Activated T-cell treated with anti-CD3 and anti-CD28 coated beads, Interleukin-2, amount 50 U/mL, for 24 hours (primary cell): Measurements from ENCODE around the gene ACD.
A peak's percentile ranks its signal among the peaks of the same experiment; 100 is the strongest.

ENCODE experiments used
- DNase-seq: peaks from one replicate; pipeline ENCODE4 v3.0.0-alpha.2; 2020
- H3K27ac Mint-ChIP-seq: 2 replicates; pipeline ENCODE4 v1.8.0; 2020; ENCODE audit warnings: mild to moderate bottlenecking, mixed read lengths
- H3K27me3 Mint-ChIP-seq: 2 replicates; pipeline ENCODE4 v1.8.0; 2020; ENCODE audit warnings: mixed read lengths
- H3K36me3 Mint-ChIP-seq: 2 replicates; pipeline ENCODE4 v1.8.0; 2020; ENCODE audit warnings: low read depth, mixed read lengths
- H3K4me1 Mint-ChIP-seq: 2 replicates; pipeline ENCODE4 v1.8.0; 2020; ENCODE audit warnings: low read depth, mixed read lengths
- H3K4me3 Mint-ChIP-seq: 2 replicates; pipeline ENCODE4 v1.8.0; 2020; ENCODE audit warnings: mild to moderate bottlenecking, moderate library complexity, mixed read lengths
- H3K9me3 Mint-ChIP-seq: 2 replicates; pipeline ENCODE4 v1.8.0; 2020; ENCODE audit warnings: mixed read lengths

ACD gene

DNA sequence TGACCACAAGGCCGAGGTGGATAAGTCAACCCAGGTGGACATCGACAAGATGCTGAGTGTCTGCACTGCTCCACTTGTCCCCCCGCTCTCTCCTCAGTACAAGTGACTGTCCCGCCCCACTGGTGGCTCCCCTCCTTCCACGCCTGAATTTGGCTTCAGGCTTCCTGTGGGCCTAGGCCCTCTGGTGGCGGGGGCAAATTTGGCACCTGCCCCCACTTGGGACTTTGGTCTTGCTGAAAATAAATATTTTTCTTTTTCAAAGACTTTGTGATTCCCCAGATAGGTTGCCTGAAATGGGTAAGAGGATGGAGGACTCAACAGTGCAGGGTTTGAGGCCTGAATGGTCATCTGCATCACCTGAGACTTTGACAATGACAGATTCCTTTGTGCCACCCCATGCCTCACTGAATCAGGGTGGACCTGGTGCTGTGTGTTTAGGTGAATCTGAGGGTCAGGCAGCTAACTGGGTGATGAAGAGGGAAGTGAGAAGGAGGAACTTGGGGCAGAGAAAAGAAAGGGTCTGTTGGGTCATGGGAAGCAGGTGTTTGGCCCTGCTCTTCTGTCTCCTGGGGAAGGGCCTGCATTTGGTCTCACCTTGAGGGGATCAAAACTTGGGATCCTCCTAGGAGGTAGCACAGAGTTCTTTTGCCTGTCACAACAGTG lies 8.6 kb upstream of the ACD start:
- Mint-ChIP-seq H3K9me3 (no peaks in the 10 kb centered on the region), H3K4me3 (no peak overlapping the region), H3K36me3 (peaks cover 8% of the 10 kb centered on the region), H3K27me3 (no peaks in the 10 kb centered on the region), H3K4me1 (peaks cover 20% of the 10 kb centered on the region), H3K27ac (peak overlapping the region; percentile 36)
- DNase-seq = no peak

DNA sequence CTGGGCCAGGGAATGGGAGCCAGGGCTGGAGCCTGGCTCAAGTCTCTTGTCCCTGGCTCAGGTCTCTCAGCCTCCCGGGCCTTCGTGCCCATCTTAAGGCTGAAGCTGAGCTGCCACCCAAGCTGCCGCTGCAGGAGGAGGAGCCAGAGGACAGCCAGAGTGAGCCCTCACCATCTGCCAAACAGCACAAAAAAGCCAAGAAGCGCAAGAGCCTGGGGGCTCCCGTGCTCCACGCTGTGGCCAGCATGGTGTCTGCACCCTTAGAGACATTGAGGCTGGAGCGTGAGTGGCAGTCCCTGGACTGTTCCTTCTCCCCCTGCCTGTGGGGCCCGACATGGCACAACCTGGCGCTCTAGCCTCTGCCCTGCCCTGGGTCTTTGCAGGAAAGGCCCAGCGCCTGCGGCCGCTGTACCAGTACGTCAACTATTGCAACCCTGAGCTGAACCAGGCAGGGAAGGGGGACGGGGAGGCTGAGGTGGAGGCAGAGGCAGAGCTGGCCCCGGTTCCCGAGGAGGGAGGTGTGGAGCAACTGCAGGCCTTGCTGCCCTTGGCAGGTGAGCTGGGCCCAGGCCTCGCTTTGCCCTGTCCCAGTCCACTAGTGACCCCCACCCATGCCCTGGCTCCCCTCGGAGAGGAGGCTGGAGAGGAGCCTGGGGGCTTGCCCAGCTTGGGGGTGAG lies 7.9 kb upstream of the ACD start:
- Mint-ChIP-seq H3K4me3 (no peak overlapping the region), H3K27ac (no peak overlapping the region), H3K4me1 (peaks cover 20% of the 10 kb centered on the region), H3K27me3 (no peaks in the 10 kb centered on the region), H3K36me3 (peaks cover 10% of the 10 kb centered on the region), H3K9me3 (no peaks in the 10 kb centered on the region)
- peak; percentile 83 for DNase-seq

DNA sequence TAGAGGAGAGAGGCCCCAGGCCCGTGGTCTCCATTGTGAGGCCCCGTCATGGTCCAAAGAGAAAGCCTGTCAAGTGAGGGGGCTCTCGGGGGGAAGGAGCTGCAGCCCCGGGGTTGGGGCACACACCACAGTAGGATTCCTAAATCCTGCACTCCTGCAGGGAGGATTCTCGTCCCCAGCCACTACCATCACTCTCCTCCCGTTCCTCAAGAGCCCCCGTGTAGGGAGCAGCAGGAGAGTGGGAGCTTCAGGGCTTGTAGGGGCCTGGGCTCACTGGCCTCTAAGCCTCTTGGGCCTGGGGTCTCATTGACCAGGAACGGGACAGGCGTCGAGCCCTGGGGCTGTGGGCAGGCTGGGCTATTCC lies 7.4 kb upstream of the ACD start:
- Mint-ChIP-seq H3K4me1 (peaks cover 20% of the 10 kb centered on the region), H3K4me3 (peak overlapping the region; percentile 82), H3K9me3 (no peaks in the 10 kb centered on the region), H3K36me3 (peaks cover 11% of the 10 kb centered on the region), H3K27me3 (no peaks in the 10 kb centered on the region), H3K27ac (peak overlapping the region; percentile 84)
- DNase-seq = no peak

DNA sequence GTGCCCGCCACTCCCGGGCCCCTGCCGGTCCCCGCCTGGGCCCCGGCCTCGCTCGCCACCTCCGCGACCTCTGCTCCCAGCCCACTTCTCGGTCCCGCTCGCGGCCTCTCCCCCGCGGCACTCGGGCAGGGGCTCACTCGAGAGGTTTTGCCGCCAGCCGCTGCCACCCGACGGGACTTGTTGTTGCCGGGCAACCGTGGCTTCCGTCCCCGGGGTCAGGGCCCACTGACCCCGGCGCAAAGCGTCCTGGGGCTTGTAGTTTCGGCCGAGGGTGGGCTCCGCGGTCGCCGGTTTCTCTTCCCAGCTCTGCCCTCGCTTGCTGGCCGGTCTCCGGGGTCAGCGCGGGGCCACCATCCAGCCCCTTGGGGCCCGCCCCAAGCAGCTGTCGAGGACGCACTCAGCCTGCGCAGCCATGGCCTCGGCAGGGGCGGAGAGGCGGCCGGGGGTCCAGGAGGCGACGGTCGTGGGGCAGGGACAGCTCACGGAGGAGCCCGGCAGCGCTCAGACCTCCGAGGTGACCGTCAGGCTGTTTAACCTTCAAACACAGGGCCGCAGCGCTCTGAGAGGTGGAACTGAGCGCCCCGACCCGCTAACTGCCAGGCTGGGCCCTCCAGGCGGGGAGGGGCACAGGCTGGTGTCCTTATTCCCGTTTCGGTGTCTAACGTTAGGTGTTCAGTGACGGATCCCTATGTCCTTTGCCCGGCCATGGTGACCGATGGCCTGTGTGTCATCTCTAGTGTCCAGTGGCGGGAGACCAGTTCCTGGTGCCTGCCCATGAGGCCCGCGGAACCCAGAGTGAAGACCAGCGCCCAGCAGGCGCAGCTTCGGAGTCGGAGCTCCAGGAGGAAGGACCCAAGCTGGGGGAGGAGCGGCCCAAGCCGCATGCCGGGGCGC lies 6.7 kb upstream of the ACD start, which contains the start of the genes C16orf86 and ENKD1:
TSS of gene C16orf86 (plus strand) at position 256 of the 894 bp plus-strand sequence. CDS start at position 413, 157 bp downstream.
TSS of gene ENKD1 (minus strand) at position 192 of the 894 bp plus-strand sequence. CDS start 308 bp downstream, outside the sequence.
- Mint-ChIP-seq H3K9me3 (no peaks in the 10 kb centered on the region), H3K4me3 (peak within 1 kb of the TSS; percentile 82), H3K36me3 (peaks cover 15% of the 10 kb centered on the region), H3K27me3 (no peaks in the 10 kb centered on the region), H3K4me1 (peaks cover 23% of the 10 kb centered on the region), H3K27ac (peak within 1 kb of the TSS; percentile 84)
- DNase-seq = peak; percentile 84

DNA sequence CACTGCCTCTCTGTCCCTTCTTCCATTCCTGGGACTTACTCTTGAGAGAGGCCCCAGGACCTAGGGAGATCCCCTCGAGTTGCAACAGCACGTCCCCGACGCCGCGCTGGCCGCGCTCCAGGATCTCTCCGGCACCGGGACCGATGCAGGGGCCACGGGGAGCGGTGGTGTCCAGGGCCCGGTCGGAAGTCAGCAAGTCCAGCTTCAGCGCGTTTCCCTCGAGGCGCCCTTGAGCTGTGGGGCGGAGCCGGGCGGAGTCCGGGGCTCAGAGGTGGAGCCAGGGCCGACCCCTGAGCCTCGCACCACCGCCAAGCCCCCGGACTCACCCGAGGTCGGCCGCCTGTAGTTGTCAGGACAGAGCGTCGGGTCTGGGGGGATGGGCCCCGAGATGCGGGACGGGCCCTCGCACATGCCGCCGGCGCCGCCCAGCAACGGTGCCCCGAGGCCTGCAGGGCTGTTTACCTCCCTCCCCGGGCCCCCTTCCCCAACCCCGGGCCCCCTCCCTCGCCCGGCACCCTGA lies 6.0 kb upstream of the ACD start:
- peak overlapping the region; percentile 79 for H3K4me3 Mint-ChIP-seq
- H3K9me3 Mint-ChIP-seq = no peaks in the 10 kb centered on the region
- H3K4me1 Mint-ChIP-seq = peaks cover 30% of the 10 kb centered on the region
- H3K36me3 Mint-ChIP-seq = peaks cover 20% of the 10 kb centered on the region
- no peak for DNase-seq
- H3K27me3 Mint-ChIP-seq = no peaks in the 10 kb centered on the region
- H3K27ac Mint-ChIP-seq = peak overlapping the region; percentile 71

DNA sequence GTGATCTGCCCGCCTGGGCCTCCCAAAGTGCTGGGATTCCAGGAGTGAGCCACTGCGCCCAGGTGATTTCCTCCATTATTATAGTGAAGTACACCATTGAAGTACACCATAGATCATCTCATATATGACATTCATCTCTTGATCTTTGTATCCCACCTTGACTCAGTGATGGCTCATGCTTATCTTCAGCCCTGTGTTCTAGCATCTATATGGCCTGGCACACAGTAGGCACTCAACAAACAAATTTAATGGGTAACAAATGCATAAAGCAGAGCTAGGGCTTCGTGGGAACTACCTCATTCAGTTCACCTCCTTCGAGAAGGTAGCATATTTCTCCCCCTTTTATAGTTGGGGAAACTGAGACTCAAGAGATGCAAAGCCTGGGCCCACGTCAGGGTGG lies 5.5 kb upstream of the ACD start:
- Mint-ChIP-seq H3K4me1 (peaks cover 32% of the 10 kb centered on the region), H3K9me3 (no peaks in the 10 kb centered on the region), H3K36me3 (peaks cover 21% of the 10 kb centered on the region), H3K27me3 (no peaks in the 10 kb centered on the region), H3K27ac (peak overlapping the region; percentile 71), H3K4me3 (peak overlapping the region; percentile 79)
- no peak for DNase-seq

DNA sequence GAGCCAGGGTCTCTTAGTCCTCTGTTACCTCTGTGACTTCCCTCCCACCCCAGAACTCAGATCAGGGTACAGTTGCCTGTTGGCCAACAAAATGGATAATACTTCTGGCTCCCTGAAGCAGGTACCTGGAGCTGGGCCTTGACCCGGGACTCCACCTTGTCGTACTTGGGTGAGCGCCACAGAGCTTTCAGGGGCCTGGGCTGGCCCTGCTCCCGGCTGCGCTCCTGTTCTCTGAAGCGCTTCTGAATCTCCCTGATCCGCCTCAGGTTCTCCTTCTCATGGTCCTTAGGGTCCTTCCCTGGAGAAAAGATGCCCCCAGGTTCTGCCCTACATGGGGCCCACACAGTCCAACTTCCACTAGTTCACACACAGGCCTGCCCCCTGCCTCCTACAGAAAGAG lies 4.8 kb upstream of the ACD start:
- H3K4me1 Mint-ChIP-seq = peaks cover 32% of the 10 kb centered on the region
- no peaks in the 10 kb centered on the region for H3K27me3 Mint-ChIP-seq
- no peak overlapping the region for H3K27ac Mint-ChIP-seq
- H3K36me3 Mint-ChIP-seq = peaks cover 25% of the 10 kb centered on the region
- DNase-seq = no peak
- no peaks in the 10 kb centered on the region for H3K9me3 Mint-ChIP-seq
- no peak overlapping the region for H3K4me3 Mint-ChIP-seq

DNA sequence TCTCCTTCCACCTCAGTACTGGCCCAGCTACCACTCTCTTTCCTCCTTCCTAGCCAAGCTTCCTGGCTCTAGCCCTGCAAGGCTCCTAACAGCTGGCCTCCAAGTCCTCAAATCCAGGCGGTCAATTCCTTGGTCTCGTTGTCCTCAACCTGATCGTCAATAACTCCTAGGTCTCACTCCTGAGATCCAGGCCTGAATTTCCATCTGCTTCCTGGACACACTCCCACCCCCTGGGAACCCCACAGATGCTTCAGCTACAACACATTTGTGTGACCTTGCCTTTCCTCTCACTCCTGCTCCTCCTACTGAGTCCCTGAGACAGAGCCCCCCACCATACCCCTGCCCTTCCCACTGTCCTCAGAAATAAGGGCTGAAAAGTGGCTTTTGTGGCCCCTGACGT lies 4.2 kb upstream of the ACD start:
- H3K27me3 Mint-ChIP-seq = no peaks in the 10 kb centered on the region
- peaks cover 31% of the 10 kb centered on the region for H3K36me3 Mint-ChIP-seq
- no peaks in the 10 kb centered on the region for H3K9me3 Mint-ChIP-seq
- peaks cover 32% of the 10 kb centered on the region for H3K4me1 Mint-ChIP-seq
- no peak for DNase-seq
- H3K4me3 Mint-ChIP-seq = no peak overlapping the region
- no peak overlapping the region for H3K27ac Mint-ChIP-seq

DNA sequence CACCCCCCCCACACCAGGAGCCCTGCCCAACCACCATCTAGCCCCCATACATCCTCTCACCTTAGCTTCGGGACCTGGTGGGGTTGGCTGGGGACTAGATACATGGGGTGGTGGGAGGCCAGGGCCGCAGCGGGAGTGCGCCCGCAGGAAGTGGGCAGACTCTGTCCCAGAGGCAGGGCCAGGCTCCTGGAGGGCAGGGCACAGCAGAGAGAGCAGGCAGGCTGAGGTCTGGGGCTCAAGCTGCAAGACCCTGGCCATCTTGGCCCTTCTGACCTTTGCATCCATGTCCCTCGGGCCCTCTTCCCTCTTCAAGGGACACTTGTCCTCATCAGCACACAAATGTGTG lies 3.8 kb upstream of the ACD start:
- Mint-ChIP-seq H3K4me3 (no peak overlapping the region), H3K36me3 (peaks cover 35% of the 10 kb centered on the region), H3K4me1 (peaks cover 35% of the 10 kb centered on the region)

DNA sequence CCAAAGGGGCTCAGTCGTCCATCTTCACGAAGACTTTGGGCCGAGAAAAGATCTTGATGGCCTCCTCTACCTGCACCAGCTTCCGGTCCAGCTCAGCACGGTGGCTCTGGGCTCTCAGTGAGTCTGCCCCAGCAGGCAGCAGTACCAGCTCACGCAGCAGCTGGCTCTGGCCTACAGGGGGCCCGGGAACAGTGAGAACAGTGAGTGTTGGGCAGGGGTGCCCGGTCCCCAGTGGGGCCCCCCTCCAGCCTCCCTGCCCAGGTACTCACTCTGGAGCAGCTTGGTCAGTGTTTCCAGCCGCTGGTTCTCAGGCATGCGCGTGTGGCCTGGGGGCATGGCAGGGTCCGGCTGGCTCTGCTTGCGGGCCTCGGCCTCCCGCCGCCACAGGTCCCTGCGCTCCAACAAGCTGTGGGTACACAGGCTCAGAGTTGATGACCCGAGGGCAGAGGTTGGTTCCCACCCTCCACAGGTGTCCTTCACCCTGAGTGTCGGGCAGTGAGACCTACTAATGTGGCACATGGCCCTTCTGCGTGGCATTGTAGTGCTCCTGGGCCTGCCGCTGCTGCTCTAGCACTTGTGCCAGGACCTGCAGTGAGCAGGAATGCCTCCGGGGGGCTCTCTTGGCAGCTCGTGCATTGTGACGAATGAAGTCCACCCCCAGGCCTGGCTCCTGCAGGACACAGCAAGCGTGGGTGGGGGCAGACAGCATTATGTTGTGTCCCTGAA lies 3.3 kb upstream of the ACD start:
- no peaks in the 10 kb centered on the region for H3K9me3 Mint-ChIP-seq
- DNase-seq = no peak
- peaks cover 40% of the 10 kb centered on the region for H3K4me1 Mint-ChIP-seq
- peaks cover 40% of the 10 kb centered on the region for H3K36me3 Mint-ChIP-seq
- no peak overlapping the region for H3K4me3 Mint-ChIP-seq
- no peak overlapping the region for H3K27ac Mint-ChIP-seq
- no peaks in the 10 kb centered on the region for H3K27me3 Mint-ChIP-seq

More for the DNA sequence above, 3.8 kb upstream of the ACD start:
- Mint-ChIP-seq H3K27ac (no peak overlapping the region), H3K9me3 (no peaks in the 10 kb centered on the region), H3K27me3 (no peaks in the 10 kb centered on the region)
- DNase-seq = no peak

DNA sequence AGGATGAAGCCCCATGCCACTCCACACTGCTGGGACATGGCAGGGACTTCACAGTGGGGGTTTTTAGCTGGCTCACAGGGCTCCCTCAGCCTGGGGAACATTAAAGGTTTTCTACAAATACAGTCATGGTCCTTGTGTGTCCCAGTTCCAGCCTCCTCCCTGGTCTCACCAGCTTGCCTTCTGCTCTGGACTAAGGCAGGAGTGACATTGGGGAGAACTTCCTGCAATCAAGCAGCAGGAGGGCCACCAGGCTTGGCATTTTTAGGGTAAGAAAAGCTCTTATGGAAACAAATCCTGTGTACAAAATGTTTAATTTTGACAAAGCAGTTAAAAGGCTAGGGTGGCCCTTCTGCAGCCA lies 2.6 kb upstream of the ACD start:
- H3K9me3 Mint-ChIP-seq = no peaks in the 10 kb centered on the region
- no peak overlapping the region for H3K4me3 Mint-ChIP-seq
- H3K27me3 Mint-ChIP-seq = no peaks in the 10 kb centered on the region
- peaks cover 47% of the 10 kb centered on the region for H3K36me3 Mint-ChIP-seq
- H3K27ac Mint-ChIP-seq = no peak overlapping the region
- peaks cover 41% of the 10 kb centered on the region for H3K4me1 Mint-ChIP-seq
- no peak for DNase-seq

DNA sequence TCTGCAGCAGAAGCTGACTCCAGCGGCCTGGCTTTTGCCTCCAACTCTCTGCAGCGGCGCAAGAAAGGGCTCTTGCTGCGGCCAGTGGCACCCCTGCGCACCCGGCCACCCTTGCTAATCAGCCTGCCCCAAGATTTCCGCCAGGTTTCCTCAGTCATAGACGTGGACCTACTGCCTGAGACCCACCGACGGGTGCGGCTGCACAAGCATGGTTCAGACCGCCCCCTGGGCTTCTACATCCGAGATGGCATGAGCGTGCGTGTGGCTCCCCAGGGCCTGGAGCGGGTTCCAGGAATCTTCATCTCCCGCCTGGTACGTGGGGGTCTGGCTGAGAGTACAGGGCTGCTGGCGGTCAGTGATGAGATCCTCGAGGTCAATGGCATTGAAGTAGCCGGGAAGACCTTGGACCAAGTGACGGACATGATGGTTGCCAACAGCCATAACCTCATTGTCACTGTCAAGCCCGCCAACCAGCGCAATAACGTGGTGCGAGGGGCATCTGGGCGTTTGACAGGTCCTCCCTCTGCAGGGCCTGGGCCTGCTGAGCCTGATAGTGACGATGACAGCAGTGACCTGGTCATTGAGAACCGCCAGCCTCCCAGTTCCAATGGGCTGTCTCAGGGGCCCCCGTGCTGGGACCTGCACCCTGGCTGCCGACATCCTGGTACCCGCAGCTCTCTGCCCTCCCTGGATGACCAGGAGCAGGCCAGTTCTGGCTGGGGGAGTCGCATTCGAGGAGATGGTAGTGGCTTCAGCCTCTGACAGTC lies 2.0 kb upstream of the ACD start:
- Mint-ChIP-seq H3K27ac (no peak overlapping the region), H3K36me3 (peaks cover 53% of the 10 kb centered on the region), H3K27me3 (no peaks in the 10 kb centered on the region), H3K4me1 (peaks cover 37% of the 10 kb centered on the region), H3K9me3 (no peaks in the 10 kb centered on the region), H3K4me3 (peak overlapping the region; percentile 92)
- DNase-seq = no peak

DNA sequence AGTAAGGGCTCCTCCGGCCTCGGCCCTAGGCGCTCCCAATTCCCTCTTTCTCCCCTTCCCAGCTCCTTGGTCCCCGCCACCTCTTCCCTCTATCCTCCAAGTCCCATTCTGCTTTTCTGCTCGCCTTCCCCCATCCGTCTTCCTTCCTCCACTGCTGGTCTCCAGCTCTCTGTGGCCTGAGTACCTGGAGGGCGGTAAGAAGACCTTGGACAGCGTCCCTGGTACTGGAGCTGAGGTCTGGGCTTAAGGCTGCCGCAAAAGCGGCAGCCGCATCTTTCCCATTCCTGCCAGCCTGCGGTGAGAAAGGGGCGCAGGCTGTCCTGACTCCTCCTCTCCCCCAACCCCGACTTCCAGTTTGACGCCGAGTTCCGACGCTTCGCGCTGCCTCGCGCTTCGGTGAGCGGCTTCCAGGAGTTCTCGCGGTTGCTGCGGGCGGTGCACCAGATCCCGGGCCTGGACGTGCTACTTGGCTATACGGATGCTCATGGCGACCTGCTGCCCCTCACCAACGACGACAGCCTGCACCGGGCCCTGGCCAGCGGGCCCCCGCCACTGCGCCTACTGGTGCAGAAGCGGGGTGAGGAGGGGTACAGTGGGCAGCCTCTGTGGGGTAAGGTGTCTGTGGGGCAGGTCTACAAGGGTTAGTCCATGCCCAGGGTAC lies 1.2 kb upstream of the ACD start:
- no peaks in the 10 kb centered on the region for H3K9me3 Mint-ChIP-seq
- peak overlapping the region; percentile 92 for H3K4me3 Mint-ChIP-seq
- H3K36me3 Mint-ChIP-seq = peaks cover 61% of the 10 kb centered on the region
- no peaks in the 10 kb centered on the region for H3K27me3 Mint-ChIP-seq
- DNase-seq = no peak
- peak overlapping the region; percentile 88 for H3K27ac Mint-ChIP-seq
- peaks cover 36% of the 10 kb centered on the region for H3K4me1 Mint-ChIP-seq
